ENCODE measurements around the gene TMEM87A. TPM values are rescaled to one million over a fixed set of nuclear protein-coding genes. Genes with fewer than 3 reads are reported as not detected.
"Not testable (repeated sequence)": the region's sequence is repeated elsewhere in the genome, so short reads cannot be mapped to it uniquely, and the experiment has no call there.

The TMEM87A gene
- total and polyA plus RNA-seq, 3 donors from 2014 or later, result 64.2 to 92.9 (median 79.5) TPM

GRCh38 chr15:42233107-42233506 lies 40.1 kb downstream of the TMEM87A start:
- H3K36me3 ChIP-seq (ENCODE audit: low read depth, missing control alignments), result no peaks in the 10 kb centered on the region
- 93 to 95% methylated on average over 2 of the region's 2 CpGs for WGBS, 2 donors
- no peak overlapping the region for H3K4me3 ChIP-seq
- DNase-seq, result no peak
- TF ChIP-seq POLR2A (IDR thresholded peaks at IDR 0.05), result no peak
- no peak for TF ChIP-seq CTCF (IDR thresholded peaks at IDR 0.05)
- H3K9me3 ChIP-seq, result no peaks in the 10 kb centered on the region
- H3K4me1 ChIP-seq, result no peaks in the 10 kb centered on the region
- intact Hi-C loops (cut with DNase I; ENCODE audit: low total_unique reads), result no loop called here
- H3K27me3 ChIP-seq, result no peaks in the 10 kb centered on the region
- no peak overlapping the region for H3K27ac ChIP-seq

- Histone ChIP-seq H3K27ac (no peak overlapping the region), H3K27me3 (no peaks in the 10 kb centered on the region), H3K9me3 (no peaks in the 10 kb centered on the region), H3K36me3 (ENCODE audit: low read depth, missing control alignments) (no peaks in the 10 kb centered on the region), H3K4me3 (no peak overlapping the region), H3K4me1 (no peaks in the 10 kb centered on the region)
- no peak for DNase-seq
- WGBS, 2 donors, result 74 to 75% methylated on average over 5 of the region's 5 CpGs
- TF ChIP-seq CTCF (IDR thresholded peaks at IDR 0.05), result no peak
- intact Hi-C loops (cut with DNase I; ENCODE audit: low total_unique reads), result no loop called here
These were observed 40.6 kb downstream of the TMEM87A start for GRCh38 chr15:42232606-42233005.

GRCh38 chr15:42231088-42231487 lies 42.1 kb downstream of the TMEM87A start:
- Histone ChIP-seq H3K27ac (no peak overlapping the region), H3K27me3 (no peaks in the 10 kb centered on the region), H3K4me1 (no peaks in the 10 kb centered on the region), H3K9me3 (no peaks in the 10 kb centered on the region), H3K4me3 (no peak overlapping the region), H3K36me3 (ENCODE audit: low read depth, missing control alignments) (no peaks in the 10 kb centered on the region)
- 92 to 98% methylated on average over 1 of the region's 1 CpG for WGBS, 2 donors
- TF ChIP-seq CTCF (IDR thresholded peaks at IDR 0.05), result no peak
- no peak for TF ChIP-seq POLR2A (IDR thresholded peaks at IDR 0.05)
- intact Hi-C loops (cut with DNase I; ENCODE audit: low total_unique reads), result no loop called here
- DNase-seq, result no peak

- DNase-seq; intact Hi-C loops (cut with DNase I; ENCODE audit: low total_unique reads); H3K9me3 ChIP-seq; H3K27ac ChIP-seq; H3K4me3 ChIP-seq; H3K36me3 ChIP-seq (ENCODE audit: low read depth, missing control alignments); H3K27me3 ChIP-seq; H3K4me1 ChIP-seq: not testable (repeated sequence)
- 83 to 85% methylated on average over 5 of the region's 5 CpGs for WGBS, 2 donors
These were observed 44.3 kb downstream of the TMEM87A start for GRCh38 chr15:42228981-42229380.

- H3K9me3 ChIP-seq, result no peaks in the 10 kb centered on the region
- no peaks in the 10 kb centered on the region for H3K27me3 ChIP-seq
- DNase-seq, result no peak
- H3K4me3 ChIP-seq, result no peak overlapping the region
- no peaks in the 10 kb centered on the region for H3K4me1 ChIP-seq
- intact Hi-C loops (cut with DNase I; ENCODE audit: low total_unique reads), result no loop called here
- H3K36me3 ChIP-seq (ENCODE audit: low read depth, missing control alignments), result no peaks in the 10 kb centered on the region
- no peak for TF ChIP-seq POLR2A (IDR thresholded peaks at IDR 0.05)
- TF ChIP-seq CTCF (IDR thresholded peaks at IDR 0.05), result no peak
- 37 to 44% methylated on average over 1 of the region's 1 CpG for whole genome bisulfite sequencing, 2 donors
- no peak overlapping the region for H3K27ac ChIP-seq
These were observed 45.2 kb downstream of the TMEM87A start for GRCh38 chr15:42228036-42228435.
